ENCODE measurements around the gene ZNRF2.

DNA sequence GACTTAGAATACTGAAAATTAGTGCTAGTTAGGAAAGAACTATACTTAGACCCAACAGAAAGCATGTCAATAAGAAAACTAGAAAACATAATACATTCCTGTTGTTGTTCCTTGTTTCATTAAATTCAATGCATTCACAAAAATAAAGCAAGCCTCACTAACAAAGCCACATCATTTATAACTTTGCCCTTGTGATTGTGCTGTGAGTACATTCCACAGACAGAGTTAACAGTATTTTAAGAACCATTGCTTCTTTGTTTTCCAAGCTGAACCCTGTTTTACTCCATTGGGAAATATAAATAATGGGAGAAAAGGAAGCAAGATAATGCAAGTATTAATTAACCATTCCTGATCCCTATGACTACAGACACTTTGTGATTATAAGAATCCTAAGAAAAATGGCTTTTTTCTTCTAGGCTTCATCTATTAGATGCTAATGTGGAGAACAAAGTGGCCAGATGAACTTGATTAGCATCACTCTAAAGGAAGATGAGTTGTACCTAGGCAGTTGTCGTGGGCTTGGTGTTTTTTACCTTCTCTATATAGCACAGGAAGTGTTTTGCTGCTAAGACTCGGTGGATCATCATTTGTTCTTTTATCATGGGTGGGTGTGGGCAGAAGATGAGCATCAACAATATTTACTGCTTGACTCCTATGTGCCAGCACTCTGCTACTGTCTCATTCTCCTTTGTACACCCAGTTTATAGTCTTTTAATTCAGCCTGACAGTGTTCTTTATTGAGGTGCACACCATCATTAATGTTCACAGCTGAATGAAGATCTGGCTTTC, 34.2 kb upstream of the ZNRF2 start:
- TF ChIP-seq JUNB (IDR thresholded peaks at IDR 0.05) (no peak), PAX5 (IDR thresholded peaks at IDR 0.05; ENCODE audit: borderline replicate concordance, low read depth, low read length) (no peak), POLR2A (IDR thresholded peaks at IDR 0.05; ENCODE audit: low read depth, low read length) (no peak), TAF1 (IDR thresholded peaks at IDR 0.05; ENCODE audit: borderline replicate concordance, low read depth, low read length) (no peak), CREM (IDR thresholded peaks at IDR 0.05; ENCODE audit: low read depth) (no peak), NFYB (IDR thresholded peaks at IDR 0.05; ENCODE audit: insufficient read depth, low read depth, low read length) (no peak), HDAC6 (IDR thresholded peaks at IDR 0.05; ENCODE audit: unreplicated experiment) (no peak), SIN3A (IDR thresholded peaks at IDR 0.05; ENCODE audit: low read depth, low read length) (no peak)
- TF ChIP-seq, protein P1, sequence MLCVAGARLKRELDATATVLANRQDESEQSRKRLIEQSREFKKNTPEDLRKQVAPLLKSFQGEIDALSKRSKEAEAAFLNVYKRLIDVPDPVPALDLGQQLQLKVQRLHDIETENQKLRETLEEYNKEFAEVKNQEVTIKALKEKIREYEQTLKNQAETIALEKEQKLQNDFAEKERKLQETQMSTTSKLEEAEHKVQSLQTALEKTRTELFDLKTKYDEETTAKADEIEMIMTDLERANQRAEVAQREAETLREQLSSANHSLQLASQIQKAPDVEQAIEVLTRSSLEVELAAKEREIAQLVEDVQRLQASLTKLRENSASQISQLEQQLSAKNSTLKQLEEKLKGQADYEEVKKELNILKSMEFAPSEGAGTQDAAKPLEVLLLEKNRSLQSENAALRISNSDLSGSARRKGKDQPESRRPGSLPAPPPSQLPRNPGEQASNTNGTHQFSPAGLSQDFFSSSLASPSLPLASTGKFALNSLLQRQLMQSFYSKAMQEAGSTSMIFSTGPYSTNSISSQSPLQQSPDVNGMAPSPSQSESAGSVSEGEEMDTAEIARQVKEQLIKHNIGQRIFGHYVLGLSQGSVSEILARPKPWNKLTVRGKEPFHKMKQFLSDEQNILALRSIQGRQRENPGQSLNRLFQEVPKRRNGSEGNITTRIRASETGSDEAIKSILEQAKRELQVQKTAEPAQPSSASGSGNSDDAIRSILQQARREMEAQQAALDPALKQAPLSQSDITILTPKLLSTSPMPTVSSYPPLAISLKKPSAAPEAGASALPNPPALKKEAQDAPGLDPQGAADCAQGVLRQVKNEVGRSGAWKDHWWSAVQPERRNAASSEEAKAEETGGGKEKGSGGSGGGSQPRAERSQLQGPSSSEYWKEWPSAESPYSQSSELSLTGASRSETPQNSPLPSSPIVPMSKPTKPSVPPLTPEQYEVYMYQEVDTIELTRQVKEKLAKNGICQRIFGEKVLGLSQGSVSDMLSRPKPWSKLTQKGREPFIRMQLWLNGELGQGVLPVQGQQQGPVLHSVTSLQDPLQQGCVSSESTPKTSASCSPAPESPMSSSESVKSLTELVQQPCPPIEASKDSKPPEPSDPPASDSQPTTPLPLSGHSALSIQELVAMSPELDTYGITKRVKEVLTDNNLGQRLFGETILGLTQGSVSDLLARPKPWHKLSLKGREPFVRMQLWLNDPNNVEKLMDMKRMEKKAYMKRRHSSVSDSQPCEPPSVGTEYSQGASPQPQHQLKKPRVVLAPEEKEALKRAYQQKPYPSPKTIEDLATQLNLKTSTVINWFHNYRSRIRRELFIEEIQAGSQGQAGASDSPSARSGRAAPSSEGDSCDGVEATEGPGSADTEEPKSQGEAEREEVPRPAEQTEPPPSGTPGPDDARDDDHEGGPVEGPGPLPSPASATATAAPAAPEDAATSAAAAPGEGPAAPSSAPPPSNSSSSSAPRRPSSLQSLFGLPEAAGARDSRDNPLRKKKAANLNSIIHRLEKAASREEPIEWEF (IDR thresholded peaks at IDR 0.05; ENCODE audit: insufficient replicate concordance, low read depth, low read length) = no peak
- TF ChIP-seq, protein P2, sequence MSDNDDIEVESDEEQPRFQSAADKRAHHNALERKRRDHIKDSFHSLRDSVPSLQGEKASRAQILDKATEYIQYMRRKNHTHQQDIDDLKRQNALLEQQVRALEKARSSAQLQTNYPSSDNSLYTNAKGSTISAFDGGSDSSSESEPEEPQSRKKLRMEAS (IDR thresholded peaks at IDR 0.05; ENCODE audit: low read depth, low read length) = no peak
- TF ChIP-seq, protein P3, sequence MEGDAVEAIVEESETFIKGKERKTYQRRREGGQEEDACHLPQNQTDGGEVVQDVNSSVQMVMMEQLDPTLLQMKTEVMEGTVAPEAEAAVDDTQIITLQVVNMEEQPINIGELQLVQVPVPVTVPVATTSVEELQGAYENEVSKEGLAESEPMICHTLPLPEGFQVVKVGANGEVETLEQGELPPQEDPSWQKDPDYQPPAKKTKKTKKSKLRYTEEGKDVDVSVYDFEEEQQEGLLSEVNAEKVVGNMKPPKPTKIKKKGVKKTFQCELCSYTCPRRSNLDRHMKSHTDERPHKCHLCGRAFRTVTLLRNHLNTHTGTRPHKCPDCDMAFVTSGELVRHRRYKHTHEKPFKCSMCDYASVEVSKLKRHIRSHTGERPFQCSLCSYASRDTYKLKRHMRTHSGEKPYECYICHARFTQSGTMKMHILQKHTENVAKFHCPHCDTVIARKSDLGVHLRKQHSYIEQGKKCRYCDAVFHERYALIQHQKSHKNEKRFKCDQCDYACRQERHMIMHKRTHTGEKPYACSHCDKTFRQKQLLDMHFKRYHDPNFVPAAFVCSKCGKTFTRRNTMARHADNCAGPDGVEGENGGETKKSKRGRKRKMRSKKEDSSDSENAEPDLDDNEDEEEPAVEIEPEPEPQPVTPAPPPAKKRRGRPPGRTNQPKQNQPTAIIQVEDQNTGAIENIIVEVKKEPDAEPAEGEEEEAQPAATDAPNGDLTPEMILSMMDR (IDR thresholded peaks at IDR 0.05 in 2 of 3, conservative IDR thresholded peaks at IDR 0.05 in 1 of 3; ENCODE audit: control insufficient read depth in 2 of 3, extremely low read depth in 1 of 3, insufficient read depth in 1 of 3, low read depth in 3 of 3, low read length in 3 of 3) = no peak
- TF ChIP-seq, protein P4, sequence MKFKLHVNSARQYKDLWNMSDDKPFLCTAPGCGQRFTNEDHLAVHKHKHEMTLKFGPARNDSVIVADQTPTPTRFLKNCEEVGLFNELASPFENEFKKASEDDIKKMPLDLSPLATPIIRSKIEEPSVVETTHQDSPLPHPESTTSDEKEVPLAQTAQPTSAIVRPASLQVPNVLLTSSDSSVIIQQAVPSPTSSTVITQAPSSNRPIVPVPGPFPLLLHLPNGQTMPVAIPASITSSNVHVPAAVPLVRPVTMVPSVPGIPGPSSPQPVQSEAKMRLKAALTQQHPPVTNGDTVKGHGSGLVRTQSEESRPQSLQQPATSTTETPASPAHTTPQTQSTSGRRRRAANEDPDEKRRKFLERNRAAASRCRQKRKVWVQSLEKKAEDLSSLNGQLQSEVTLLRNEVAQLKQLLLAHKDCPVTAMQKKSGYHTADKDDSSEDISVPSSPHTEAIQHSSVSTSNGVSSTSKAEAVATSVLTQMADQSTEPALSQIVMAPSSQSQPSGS (IDR thresholded peaks at IDR 0.05; ENCODE audit: low read length) = no peak

Measured in GM12878 (cell line).